ENCODE results near the gene ZNF236. TPM values are rescaled to one million over a fixed set of nuclear protein-coding genes. Genes with fewer than 3 reads are reported as not detected.

ZNF236 gene
- total RNA-seq, 2 experiments from 2014 or later = 18.2 to 24.3 TPM

DNA sequence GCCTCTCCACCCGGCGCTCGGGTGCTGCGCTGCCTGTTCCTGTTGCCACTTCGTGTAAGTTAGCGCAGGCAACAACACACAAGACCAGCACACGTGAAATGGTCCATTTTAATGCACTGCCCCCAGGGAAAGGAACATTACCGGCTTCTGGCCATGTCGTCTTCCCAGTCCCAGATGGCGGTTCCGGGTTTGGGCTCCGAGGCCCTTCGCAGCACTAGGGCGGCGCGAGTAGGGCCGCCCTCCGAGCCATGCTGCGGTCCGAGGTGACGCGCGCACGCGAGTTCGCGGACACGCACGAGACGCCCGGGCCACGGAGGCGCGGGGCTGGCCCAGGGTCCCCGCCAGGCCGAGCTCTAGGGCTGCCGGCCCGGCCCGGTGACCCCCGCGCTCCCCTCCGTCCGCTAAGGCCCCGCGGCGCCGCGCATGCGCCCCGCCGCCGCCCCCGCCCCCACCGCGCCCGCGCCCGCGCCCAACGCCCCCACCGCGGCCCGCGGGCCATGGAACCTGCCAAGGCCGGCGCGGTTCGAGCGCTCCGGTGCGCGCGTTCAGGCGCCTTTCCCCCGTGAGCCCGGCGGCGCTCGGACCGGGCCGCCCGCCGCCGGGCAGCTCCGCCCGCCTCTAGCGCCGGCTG, 367 bp upstream of the ZNF236 start:
- ChIA-PET CTCF (interaction anchor here (0.7 to 3.3 kb wide), 3 partner anchors 18 to 25 kb away, joined by 3 to 64 read pairs (median 4); no protein-coding TSS in a partner anchor), POLR2A (interaction anchor here (0.7 to 3.4 kb wide), 8 partner anchors 16 to 1612 kb away, joined by 3 to 13 read pairs (median 4); partner anchors contain the start of gene TSHZ1)
- Mint-ChIP-seq H3K36me3 (ENCODE audit: low read depth) (peaks cover 30% of the 10 kb centered on the region), H3K27me3 (ENCODE audit: low read depth) (no peaks in the 10 kb centered on the region), H3K4me1 (ENCODE audit: low read depth) (peaks cover 44% of the 10 kb centered on the region), H3K9me3 (ENCODE audit: insufficient read depth) (no peaks in the 10 kb centered on the region), H3K4me3 (peak overlapping the region; percentile 92), H3K27ac (peak overlapping the region; percentile 91)
- peak; percentile 69 for DNase-seq
- peak; percentile 71 for ATAC-seq

GRCh38 chr18:76823161-76823538, 793 bp downstream of the ZNF236 start:
- ChIA-PET CTCF (interaction anchor here (1.1 kb wide), 1 partner anchor 160 kb away, joined by 4 read pairs; no protein-coding TSS in a partner anchor), POLR2A (interaction anchor here (3.4 kb wide), 1 partner anchor 37 kb away, joined by 13 read pairs; no protein-coding TSS in a partner anchor)
- H3K27me3 Mint-ChIP-seq (ENCODE audit: low read depth) = no peaks in the 10 kb centered on the region
- peaks cover 52% of the 10 kb centered on the region for H3K4me1 Mint-ChIP-seq (ENCODE audit: low read depth)
- peak overlapping the region; percentile 85 for H3K4me3 Mint-ChIP-seq
- H3K27ac Mint-ChIP-seq = peak overlapping the region; percentile 84
- no peaks in the 10 kb centered on the region for H3K9me3 Mint-ChIP-seq (ENCODE audit: insufficient read depth)
- ATAC-seq (no peak), DNase-seq (no peak)
- peaks cover 27% of the 10 kb centered on the region for H3K36me3 Mint-ChIP-seq (ENCODE audit: low read depth)

- DNase-seq (no peak), ATAC-seq (no peak)
- Mint-ChIP-seq H3K4me1 (ENCODE audit: low read depth) (peaks cover 50% of the 10 kb centered on the region), H3K9me3 (ENCODE audit: insufficient read depth) (no peaks in the 10 kb centered on the region), H3K27me3 (ENCODE audit: low read depth) (no peaks in the 10 kb centered on the region), H3K4me3 (peak overlapping the region; percentile 85), H3K27ac (peak overlapping the region; percentile 84), H3K36me3 (ENCODE audit: low read depth) (peaks cover 23% of the 10 kb centered on the region)
- POLR2A ChIA-PET = interaction anchor here (3.4 kb wide), 1 partner anchor 36 kb away, joined by 13 read pairs; no protein-coding TSS in a partner anchor
- CTCF ChIA-PET = interaction anchor here (1.1 kb wide), 1 partner anchor 160 kb away, joined by 4 read pairs; no protein-coding TSS in a partner anchor
These were observed 1.2 kb downstream of the ZNF236 start for GRCh38 chr18:76823587-76824011.

- peak overlapping the region; percentile 85 for H3K4me3 Mint-ChIP-seq
- H3K27me3 Mint-ChIP-seq (ENCODE audit: low read depth) = no peaks in the 10 kb centered on the region
- DNase-seq (no peak), ATAC-seq (no peak)
- ChIA-PET POLR2A (interaction anchor here (0.6 to 3.4 kb wide), 2 partner anchors 36 to 1377 kb away, joined by 4 to 13 read pairs; no protein-coding TSS in a partner anchor), CTCF (interaction anchor here (1.1 kb wide), 1 partner anchor 159 kb away, joined by 4 read pairs; no protein-coding TSS in a partner anchor)
- no peaks in the 10 kb centered on the region for H3K9me3 Mint-ChIP-seq (ENCODE audit: insufficient read depth)
- peak overlapping the region; percentile 69 for H3K27ac Mint-ChIP-seq
- H3K4me1 Mint-ChIP-seq (ENCODE audit: low read depth) = peaks cover 50% of the 10 kb centered on the region
- H3K36me3 Mint-ChIP-seq (ENCODE audit: low read depth) = peaks cover 20% of the 10 kb centered on the region
These were observed 1.9 kb downstream of the ZNF236 start for GRCh38 chr18:76824145-76824676.

DNA sequence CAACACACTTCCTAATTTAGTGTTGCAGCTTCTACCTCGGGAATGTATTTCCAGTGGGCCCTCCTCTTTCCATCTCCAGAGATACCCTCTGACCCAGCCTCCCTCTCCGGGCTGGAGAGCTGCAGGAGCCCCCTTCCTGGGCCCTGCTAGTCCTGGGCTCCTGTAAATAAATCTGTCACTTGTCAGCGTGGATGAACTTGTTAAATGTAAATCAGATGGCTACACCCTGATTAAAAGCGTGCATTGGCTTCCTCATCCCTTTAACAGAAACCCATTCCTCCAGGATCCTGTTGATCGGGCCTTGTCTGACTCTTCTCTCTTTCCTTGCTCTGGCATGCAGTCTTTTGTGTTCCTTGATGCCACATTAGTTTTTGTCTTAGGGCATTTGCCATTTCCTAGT, 2.4 kb downstream of the ZNF236 start:
- no peaks in the 10 kb centered on the region for H3K9me3 Mint-ChIP-seq (ENCODE audit: insufficient read depth)
- no peak for ATAC-seq
- peak overlapping the region; percentile 85 for H3K4me3 Mint-ChIP-seq
- ChIA-PET CTCF (no interaction called here), POLR2A (no interaction called here)
- no peak for DNase-seq
- peaks cover 20% of the 10 kb centered on the region for H3K36me3 Mint-ChIP-seq (ENCODE audit: low read depth)
- H3K27ac Mint-ChIP-seq = peak overlapping the region; percentile 5
- peaks cover 48% of the 10 kb centered on the region for H3K4me1 Mint-ChIP-seq (ENCODE audit: low read depth)
- H3K27me3 Mint-ChIP-seq (ENCODE audit: low read depth) = no peaks in the 10 kb centered on the region

- DNase-seq = no peak
- no peak for ATAC-seq
- Mint-ChIP-seq H3K36me3 (ENCODE audit: low read depth) (peaks cover 11% of the 10 kb centered on the region), H3K9me3 (ENCODE audit: insufficient read depth) (no peaks in the 10 kb centered on the region), H3K4me1 (ENCODE audit: low read depth) (peaks cover 36% of the 10 kb centered on the region), H3K27ac (no peak overlapping the region), H3K4me3 (no peak overlapping the region), H3K27me3 (ENCODE audit: low read depth) (no peaks in the 10 kb centered on the region)
- POLR2A ChIA-PET = interaction anchor here (0.6 kb wide), 1 partner anchor 582 kb away, joined by 3 read pairs; no protein-coding TSS in a partner anchor
- CTCF ChIA-PET = interaction anchor here (1.0 to 1.9 kb wide), 3 partner anchors 17 to 32 kb away, joined by 3 to 5 read pairs (median 4); no protein-coding TSS in a partner anchor
These were observed 5.1 kb downstream of the ZNF236 start for GRCh38 chr18:76827205-76828200.

- DNase-seq (no peak), ATAC-seq (no peak)
- H3K4me1 Mint-ChIP-seq (ENCODE audit: low read depth) = no peaks in the 10 kb centered on the region
- H3K4me3 Mint-ChIP-seq = no peak overlapping the region
- no peaks in the 10 kb centered on the region for H3K27me3 Mint-ChIP-seq (ENCODE audit: low read depth)
- peaks cover 20% of the 10 kb centered on the region for H3K36me3 Mint-ChIP-seq (ENCODE audit: low read depth)
- H3K27ac Mint-ChIP-seq = no peak overlapping the region
- POLR2A ChIA-PET = no interaction called here
- CTCF ChIA-PET = interaction anchor here (1.0 kb wide), 1 partner anchor 14 kb away, joined by 3 read pairs; no protein-coding TSS in a partner anchor
- H3K9me3 Mint-ChIP-seq (ENCODE audit: insufficient read depth) = no peaks in the 10 kb centered on the region
These were observed 12.0 kb downstream of the ZNF236 start for GRCh38 chr18:76834379-76834778.

GRCh38 chr18:76835380-76835779, 13.0 kb downstream of the ZNF236 start:
- Mint-ChIP-seq H3K27me3 (ENCODE audit: low read depth) (no peaks in the 10 kb centered on the region), H3K36me3 (ENCODE audit: low read depth) (peaks cover 20% of the 10 kb centered on the region), H3K4me1 (ENCODE audit: low read depth) (no peaks in the 10 kb centered on the region), H3K27ac (no peak overlapping the region), H3K4me3 (no peak overlapping the region), H3K9me3 (ENCODE audit: insufficient read depth) (no peaks in the 10 kb centered on the region)
- DNase-seq (no peak), ATAC-seq (no peak)
- ChIA-PET CTCF (interaction anchor here (1.0 kb wide), 1 partner anchor 15 kb away, joined by 3 read pairs; no protein-coding TSS in a partner anchor), POLR2A (no interaction called here)

DNA sequence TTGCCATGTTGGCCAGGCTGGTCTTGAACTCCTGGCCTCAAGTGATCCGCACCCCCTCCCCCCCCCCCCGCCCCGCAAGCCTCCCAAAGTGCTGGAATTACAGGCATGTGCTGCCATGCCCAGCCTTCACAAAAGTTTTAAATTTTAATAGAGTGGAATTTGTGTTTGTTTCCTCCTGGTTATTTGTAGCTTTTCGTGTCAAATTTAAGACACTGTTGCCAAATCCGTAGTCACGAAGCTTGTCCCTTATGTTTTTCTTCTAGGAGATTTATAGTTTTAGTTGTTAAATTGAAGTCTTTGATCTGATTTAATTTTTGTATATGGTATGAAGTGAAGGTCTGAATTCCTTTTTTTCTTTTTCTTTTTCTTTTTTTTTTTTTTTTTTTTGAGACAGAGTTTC, 14.7 kb downstream of the ZNF236 start:
- H3K27me3 Mint-ChIP-seq (ENCODE audit: low read depth) = no peaks in the 10 kb centered on the region
- DNase-seq (no peak), ATAC-seq (no peak)
- H3K27ac Mint-ChIP-seq = no peak overlapping the region
- CTCF ChIA-PET = no interaction called here
- POLR2A ChIA-PET = interaction anchor here (0.8 to 1.3 kb wide), 2 partner anchors 8 to 15 kb away, joined by 3 to 4 read pairs; partner anchors contain the start of gene ZNF236
- H3K9me3 Mint-ChIP-seq (ENCODE audit: insufficient read depth) = no peaks in the 10 kb centered on the region
- no peaks in the 10 kb centered on the region for H3K4me1 Mint-ChIP-seq (ENCODE audit: low read depth)
- peaks cover 17% of the 10 kb centered on the region for H3K36me3 Mint-ChIP-seq (ENCODE audit: low read depth)
- H3K4me3 Mint-ChIP-seq = no peak overlapping the region

DNA sequence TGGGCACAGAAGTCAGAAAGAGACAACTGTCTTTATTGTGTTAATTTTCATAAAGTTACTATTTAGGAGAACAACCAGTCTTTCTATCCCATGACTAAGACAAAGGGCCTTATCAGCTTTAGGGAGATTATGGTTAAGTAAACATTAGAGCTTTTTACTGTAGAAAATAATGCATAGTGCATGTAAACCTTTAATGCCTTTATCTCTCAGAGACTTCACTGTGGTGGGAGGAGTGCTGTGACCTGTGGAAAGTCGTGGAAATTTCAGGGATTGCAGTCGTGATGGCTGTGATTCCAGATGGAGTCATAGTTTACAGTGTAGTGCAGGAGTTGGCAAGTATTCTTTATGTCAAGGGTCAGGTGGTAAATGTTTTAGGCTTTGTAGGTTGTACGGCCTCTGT, 15.8 kb downstream of the ZNF236 start:
- Mint-ChIP-seq H3K36me3 (ENCODE audit: low read depth) (peaks cover 10% of the 10 kb centered on the region), H3K27me3 (ENCODE audit: low read depth) (no peaks in the 10 kb centered on the region), H3K4me1 (ENCODE audit: low read depth) (no peaks in the 10 kb centered on the region), H3K4me3 (no peak overlapping the region), H3K9me3 (ENCODE audit: insufficient read depth) (no peaks in the 10 kb centered on the region), H3K27ac (no peak overlapping the region)
- DNase-seq = no peak
- POLR2A ChIA-PET = interaction anchor here (1.3 kb wide), 1 partner anchor 16 kb away, joined by 4 read pairs; the partner anchor contains the start of gene ZNF236
- CTCF ChIA-PET = no interaction called here
- ATAC-seq = no peak

DNA sequence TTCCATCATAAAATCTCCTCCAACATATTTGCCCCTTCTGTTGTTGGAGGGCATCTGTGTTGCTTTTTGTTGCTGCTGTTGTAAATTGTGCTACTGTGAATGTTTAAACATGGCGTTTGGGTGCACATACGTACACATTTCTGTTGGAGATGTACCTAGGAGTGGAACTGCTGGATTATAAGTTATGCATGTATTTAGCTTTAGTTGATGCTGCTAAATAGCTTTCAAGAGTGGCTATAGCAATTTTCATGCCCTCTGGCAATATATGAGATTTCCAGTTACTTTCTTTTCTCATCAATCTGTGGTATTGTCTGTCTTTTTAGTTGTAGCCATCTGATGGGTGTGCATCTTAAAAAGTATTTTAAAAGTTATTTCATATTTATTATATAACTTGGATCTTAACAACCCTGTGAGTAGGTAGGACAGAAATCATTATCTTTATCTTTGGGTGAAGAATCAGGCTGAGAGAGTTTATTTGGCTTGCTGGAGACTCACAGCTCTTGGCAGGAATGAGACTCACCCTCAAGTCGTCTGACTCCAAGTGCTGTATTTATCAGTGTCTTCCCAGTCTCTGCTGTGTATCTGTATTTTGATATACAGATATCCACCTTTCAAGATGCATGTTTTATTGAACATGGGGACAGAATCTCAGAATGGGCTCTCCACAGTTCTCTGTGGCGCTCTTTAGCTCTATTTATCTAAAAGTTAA, 16.9 kb downstream of the ZNF236 start:
- no peak for DNase-seq
- Mint-ChIP-seq H3K27me3 (ENCODE audit: low read depth) (no peaks in the 10 kb centered on the region), H3K4me1 (ENCODE audit: low read depth) (no peaks in the 10 kb centered on the region), H3K36me3 (ENCODE audit: low read depth) (peaks cover 7% of the 10 kb centered on the region), H3K4me3 (no peak overlapping the region), H3K9me3 (ENCODE audit: insufficient read depth) (no peaks in the 10 kb centered on the region), H3K27ac (peak overlapping the region; percentile 4)
- ATAC-seq = no peak
- ChIA-PET CTCF (no interaction called here), POLR2A (no interaction called here)

Measured in activated CD8-positive, alpha-beta T cell treated with anti-CD3 and anti-CD28 coated beads, Interleukin-2, amount 10 ng/mL, durations not matched to agents 7 days and 5 days (primary cell).